Eye (tissue), 1 donor: ENCODE data around the gene DHRS4.
"Not testable (repeated sequence)": the region's sequence is repeated elsewhere in the genome, so short reads cannot be mapped to it uniquely, and the experiment has no call there.

Experiments used
- DNase-seq: peaks from one replicate; pipeline ENCODE4 v3.0.0-alpha.2; 2015

The DHRS4 gene

GRCh38 chr14:23941669-23942068, 11.9 kb upstream of the DHRS4 start:
- DNase-seq = no peak

GRCh38 chr14:23942587-23942986, 11.0 kb upstream of the DHRS4 start:
- no peak for DNase-seq

GRCh38 chr14:23949069-23949468, 4.5 kb upstream of the DHRS4 start:
- not testable (repeated sequence) for DNase-seq

GRCh38 chr14:23950411-23951135, 3.0 kb upstream of the DHRS4 start:
- DNase-seq = no peak

GRCh38 chr14:23951136-23951466, 2.5 kb upstream of the DHRS4 start:
- not testable (repeated sequence) for DNase-seq

- DNase-seq = peak; percentile 67
These were observed 1.9 kb upstream of the DHRS4 start for GRCh38 chr14:23951590-23952201.

- DNase-seq = not testable (repeated sequence)
These were observed 480 bp upstream of the DHRS4 start for GRCh38 chr14:23953116-23953463.

- not testable (repeated sequence) for DNase-seq
These were observed 677 bp downstream of the DHRS4 start for GRCh38 chr14:23954279-23954614.

GRCh38 chr14:23954965-23955364, 1.4 kb downstream of the DHRS4 start:
- DNase-seq = not testable (repeated sequence)

GRCh38 chr14:23955811-23956210, 2.2 kb downstream of the DHRS4 start:
- DNase-seq = not testable (repeated sequence)

GRCh38 chr14:23957913-23958569, 4.5 kb downstream of the DHRS4 start:
- not testable (repeated sequence) for DNase-seq

- not testable (repeated sequence) for DNase-seq
These were observed 7.3 kb downstream of the DHRS4 start for GRCh38 chr14:23960899-23961298.

GRCh38 chr14:23961704-23962103, 8.1 kb downstream of the DHRS4 start:
- not testable (repeated sequence) for DNase-seq

- DNase-seq = not testable (repeated sequence)
These were observed 15.5 kb downstream of the DHRS4 start for GRCh38 chr14:23969130-23969480.

GRCh38 chr14:23969481-23970282, 16.1 kb downstream of the DHRS4 start:
- peak; percentile 74 for DNase-seq

- not testable (repeated sequence) for DNase-seq
These were observed 16.7 kb downstream of the DHRS4 start for GRCh38 chr14:23970283-23970659.

- not testable (repeated sequence) for DNase-seq
These were observed 19.6 kb downstream of the DHRS4 start for GRCh38 chr14:23973178-23973577.

- not testable (repeated sequence) for DNase-seq
These were observed 20.5 kb downstream of the DHRS4 start for GRCh38 chr14:23974041-23974440.

GRCh38 chr14:23977208-23977607, 23.6 kb downstream of the DHRS4 start:
- not testable (repeated sequence) for DNase-seq

GRCh38 chr14:23981951-23982813, 28.6 kb downstream of the DHRS4 start:
- DNase-seq = not testable (repeated sequence)

- DNase-seq = no peak
These were observed 31.5 kb downstream of the DHRS4 start for GRCh38 chr14:23984891-23985602.

- not testable (repeated sequence) for DNase-seq
These were observed 34.6 kb downstream of the DHRS4 start for GRCh38 chr14:23988223-23988606.
